Transverse colon (tissue), 4 donors: ENCODE data around the gene PODN. TPM values are rescaled to one million over a fixed set of nuclear protein-coding genes. Genes with fewer than 3 reads are reported as not detected.
A peak's percentile ranks its signal among the peaks of the same experiment; 100 is the strongest.

Source experiments
- DNase-seq: peaks from one replicate; pipeline ENCODE4 v3.0.0-alpha.2; 2019
- H3K27ac ChIP-seq, 4 donors: fragments of 200-600 bp; sonication (generic); 2 replicates each; pipeline ENCODE4 v1.5.1; 2016 to 2018; ENCODE audit warnings: inconsistent platforms in 4 of 4
- H3K27me3 ChIP-seq: fragments of 200-600 bp; sonication (generic); 2 replicates; pipeline ENCODE4 v1.5.1; 2017; ENCODE audit warnings: inconsistent platforms
- H3K36me3 ChIP-seq, 4 donors: fragments of 200-600 bp; sonication (generic); 2 replicates each; pipeline ENCODE4 v1.5.1; 2017 to 2019; ENCODE audit warnings: inconsistent platforms in 4 of 4
- H3K4me1 ChIP-seq, 4 donors: fragments of 200-600 bp; sonication (generic); 2 replicates each; pipeline ENCODE4 v1.5.1; 2017 to 2020; ENCODE audit warnings: inconsistent platforms in 4 of 4
- H3K4me3 ChIP-seq, 4 donors: fragments of 200-600 bp; sonication (generic); 1 replicate in 1 of 4; 2 replicates in 3 of 4; pipeline versions ENCODE4 v1.5.1 to v1.6.1; 2017 to 2019; ENCODE audit warnings: inconsistent platforms in 4 of 4
- H3K9me3 ChIP-seq, 2 donors: fragments of 200-600 bp; sonication (generic); 2 replicates each; pipeline ENCODE4 v1.5.1; 2017 to 2019; ENCODE audit warnings: inconsistent platforms in 2 of 2
- EP300 ChIP-seq: sonication (generic); formaldehyde crosslinking; IDR thresholded peaks from one replicate; pipeline ENCODE4 v1.6.1; 2017; ENCODE audit warnings: antibody characterized with exemption, low read depth
- POLR2A ChIP-seq: fragments of 450-650 bp; IDR thresholded peaks from one replicate; pipeline ENCODE4 v1.6.1; 2016; ENCODE audit warnings: antibody characterized with exemption, mild to moderate bottlenecking, moderate library complexity
- POLR2AphosphoS5 ChIP-seq, 3 donors: sonication (generic); formaldehyde crosslinking; IDR thresholded peaks; one replicate each; pipeline ENCODE4 v1.6.1; 2016; ENCODE audit warnings: antibody characterized with exemption in 3 of 3
- WGBS, 2 donors: methylation state at CpG; one replicate each; pipeline ENCODE4 v1.1.5; 2018; ENCODE audit warnings: low coverage in 1 of 2; 5-methylcytosine and 5-hydroxymethylcytosine counted together
- in situ Hi-C, 4 donors: fragments of 200-750 bp; cut with MboI; loops; one replicate each; pipeline versions ENCODE4 v1.15.0 to v1.15.1; 2017; ENCODE audit warnings: low sequenced_read_pairs in 3 of 4, low pct_ligation_motif_present in 1 of 4, low pct_unique_long_range_greater_than_20kb in 1 of 4
- intact Hi-C: fragments of 100-400 bp; cut with DNase I; formaldehyde crosslinking; loops from one replicate; pipeline ENCODE4 v1.15.1; 2023; ENCODE audit warnings: low total_unique reads
- total RNA-seq, 4 donors: library from RNA; depleted of rRNA; stranded (reverse); fragments of >200 nt; gene quantifications; one replicate each; pipeline ENCODE4 v1.1.0, GENCODE V29; 2016
- TF ChIP-seq, protein P1 (sequence below), 5 experiments: fragments of 200-600 bp in 3 of 5; fragments of 450-650 bp in 2 of 5; sonication (generic) in 3 of 5; IDR thresholded peaks; 1 replicate in 2 of 5; 2 replicates in 3 of 5; pipeline ENCODE4 v1.5.1; 2016 to 2017; ENCODE audit warnings: antibody characterized with exemption in 5 of 5, inconsistent platforms in 3 of 5, mild to moderate bottlenecking in 2 of 5, moderate library complexity in 1 of 5

The PODN gene
- total RNA-seq, 4 donors from 2014 or later, result 29.4 to 43.6 (median 35.6) TPM

GRCh38 chr1:53075761-53076163 is 13.7 kb downstream of the PODN start:
- no peaks in the 10 kb centered on the region for H3K27me3 ChIP-seq
- WGBS, 2 donors, result 63% methylated on average over 8 of the region's 8 CpGs; no CpG with 5 or more reads in 1 of the 2 donors
- H3K36me3 ChIP-seq, result no peaks in the 10 kb centered on the region
- intact Hi-C loops, result no loop called here
- in situ Hi-C loops, result no loop called here
- no peaks in the 10 kb centered on the region for H3K9me3 ChIP-seq
- H3K4me3 ChIP-seq, result no peak overlapping the region
- H3K4me1 ChIP-seq, result no peaks in the 10 kb centered on the region
- TF ChIP-seq POLR2A, result no peak
- TF ChIP-seq, protein P1, sequence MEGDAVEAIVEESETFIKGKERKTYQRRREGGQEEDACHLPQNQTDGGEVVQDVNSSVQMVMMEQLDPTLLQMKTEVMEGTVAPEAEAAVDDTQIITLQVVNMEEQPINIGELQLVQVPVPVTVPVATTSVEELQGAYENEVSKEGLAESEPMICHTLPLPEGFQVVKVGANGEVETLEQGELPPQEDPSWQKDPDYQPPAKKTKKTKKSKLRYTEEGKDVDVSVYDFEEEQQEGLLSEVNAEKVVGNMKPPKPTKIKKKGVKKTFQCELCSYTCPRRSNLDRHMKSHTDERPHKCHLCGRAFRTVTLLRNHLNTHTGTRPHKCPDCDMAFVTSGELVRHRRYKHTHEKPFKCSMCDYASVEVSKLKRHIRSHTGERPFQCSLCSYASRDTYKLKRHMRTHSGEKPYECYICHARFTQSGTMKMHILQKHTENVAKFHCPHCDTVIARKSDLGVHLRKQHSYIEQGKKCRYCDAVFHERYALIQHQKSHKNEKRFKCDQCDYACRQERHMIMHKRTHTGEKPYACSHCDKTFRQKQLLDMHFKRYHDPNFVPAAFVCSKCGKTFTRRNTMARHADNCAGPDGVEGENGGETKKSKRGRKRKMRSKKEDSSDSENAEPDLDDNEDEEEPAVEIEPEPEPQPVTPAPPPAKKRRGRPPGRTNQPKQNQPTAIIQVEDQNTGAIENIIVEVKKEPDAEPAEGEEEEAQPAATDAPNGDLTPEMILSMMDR (IDR thresholded peaks at IDR 0.05), result no peak
- no peak for TF ChIP-seq EP300
- no peak for TF ChIP-seq POLR2AphosphoS5 (IDR thresholded peaks at IDR 0.05)
- no peak overlapping the region for H3K27ac ChIP-seq
- DNase-seq, result peak; percentile 1

- WGBS, 2 donors, result 82% methylated on average over 9 of the region's 9 CpGs; no CpG with 5 or more reads in 1 of the 2 donors
- intact Hi-C loops, result no loop called here
Measured at GRCh38 chr1:53076165-53076564, 14.2 kb downstream of the PODN start.

GRCh38 chr1:53076721-53077598 is 14.9 kb downstream of the PODN start:
- no peaks in the 10 kb centered on the region for H3K36me3 ChIP-seq
- H3K4me1 ChIP-seq, result no peaks in the 10 kb centered on the region
- in situ Hi-C loops (no loop called here), intact Hi-C loops (no loop called here)
- H3K4me3 ChIP-seq, result no peak overlapping the region
- no peaks in the 10 kb centered on the region for H3K9me3 ChIP-seq
- no peak for DNase-seq
- H3K27ac ChIP-seq, result no peak overlapping the region
- 89 to 95% methylated on average over 3 to 19 of the region's 19 CpGs for WGBS, 2 donors
- H3K27me3 ChIP-seq, result no peaks in the 10 kb centered on the region
- no peak for TF ChIP-seq EP300
- no peak for TF ChIP-seq POLR2AphosphoS5 (IDR thresholded peaks at IDR 0.05)
- no peak for TF ChIP-seq POLR2A
- TF ChIP-seq, protein P1 (IDR thresholded peaks at IDR 0.05), result no peak

More at GRCh38 chr1:53076165-53076564, 14.2 kb downstream of the PODN start:
- TF ChIP-seq, protein P1 (IDR thresholded peaks at IDR 0.05), result no peak
- TF ChIP-seq POLR2A (no peak), EP300 (no peak), POLR2AphosphoS5 (IDR thresholded peaks at IDR 0.05) (no peak)
- in situ Hi-C loops, result no loop called here
- Histone ChIP-seq H3K27ac (no peak overlapping the region), H3K36me3 (no peaks in the 10 kb centered on the region), H3K9me3 (no peaks in the 10 kb centered on the region), H3K4me1 (no peaks in the 10 kb centered on the region), H3K27me3 (no peaks in the 10 kb centered on the region), H3K4me3 (no peak overlapping the region)
- DNase-seq, result no peak

GRCh38 chr1:53077599-53077965 is 15.6 kb downstream of the PODN start:
- H3K9me3 ChIP-seq, result no peaks in the 10 kb centered on the region
- DNase-seq, result no peak
- no peaks in the 10 kb centered on the region for H3K36me3 ChIP-seq
- H3K4me1 ChIP-seq, result no peaks in the 10 kb centered on the region
- intact Hi-C loops, result no loop called here
- H3K27me3 ChIP-seq, result no peaks in the 10 kb centered on the region
- in situ Hi-C loops, result no loop called here
- TF ChIP-seq POLR2AphosphoS5 (IDR thresholded peaks at IDR 0.05) (no peak), POLR2A (no peak), EP300 (no peak)
- TF ChIP-seq, protein P1 (IDR thresholded peaks at IDR 0.05), result no peak
- no peak overlapping the region for H3K4me3 ChIP-seq
- no peak overlapping the region for H3K27ac ChIP-seq
- 89% methylated on average over 13 of the region's 13 CpGs; no CpG with 5 or more reads in 1 of the 2 donors for WGBS, 2 donors
